Activated effector memory CD4-positive, alpha-beta T cell treated with Interleukin-2 at 50 U/mL for 16 hours (primary cell): ENCODE data around the gene PSMB5.

Experiments used
- DNase-seq: peaks from one replicate; pipeline ENCODE4 v3.0.0-alpha.2; 2020

The PSMB5 gene

GRCh38 chr14:23058654-23059504, 24.2 kb upstream of the PSMB5 start:
- DNase-seq, result no peak

GRCh38 chr14:23057757-23058653, 23.3 kb upstream of the PSMB5 start:
- peak; percentile 77 for DNase-seq

- DNase-seq, result peak; percentile 59
Observed at GRCh38 chr14:23056956-23057756, 22.5 kb upstream of the PSMB5 start, which contains the start of gene CDH24. Gene CDH24, minus strand, starts transcription at chr14:23057520. Its CDS starts 1,787 bp downstream, at chr14:23055733.

GRCh38 chr14:23056145-23056955, 21.6 kb upstream of the PSMB5 start:
- peak; percentile 54 for DNase-seq

- DNase-seq, result no peak
Observed at GRCh38 chr14:23055621-23056144, 21.0 kb upstream of the PSMB5 start.

- DNase-seq, result no peak
Observed at GRCh38 chr14:23055147-23055550, 20.4 kb upstream of the PSMB5 start.

- DNase-seq, result no peak
Observed at GRCh38 chr14:23054000-23054811, 19.5 kb upstream of the PSMB5 start.

GRCh38 chr14:23053426-23053825, 18.7 kb upstream of the PSMB5 start:
- no peak for DNase-seq

GRCh38 chr14:23052671-23053070, 18.0 kb upstream of the PSMB5 start:
- DNase-seq, result no peak

- no peak for DNase-seq
Observed at GRCh38 chr14:23052182-23052623, 17.5 kb upstream of the PSMB5 start.

GRCh38 chr14:23051141-23052057, 16.7 kb upstream of the PSMB5 start:
- no peak for DNase-seq

- no peak for DNase-seq
Observed at GRCh38 chr14:23049011-23049410, 14.3 kb upstream of the PSMB5 start.

- no peak for DNase-seq
Observed at GRCh38 chr14:23047751-23048693, 13.3 kb upstream of the PSMB5 start.

GRCh38 chr14:23047034-23047634, 12.4 kb upstream of the PSMB5 start:
- no peak for DNase-seq

GRCh38 chr14:23045419-23046357, 11.0 kb upstream of the PSMB5 start:
- no peak for DNase-seq

- DNase-seq, result no peak
Observed at GRCh38 chr14:23044840-23045239, 10.1 kb upstream of the PSMB5 start.

GRCh38 chr14:23043754-23044153, 9.1 kb upstream of the PSMB5 start:
- DNase-seq, result no peak
